HepG2 (cell line): ENCODE data around the gene RAB43. TPM values are rescaled to one million over a fixed set of nuclear protein-coding genes. Genes with fewer than 3 reads are reported as not detected.
"Not testable (repeated sequence)": the region's sequence is repeated elsewhere in the genome, so short reads cannot be mapped to it uniquely, and the experiment has no call there.

Experiments
- ATAC-seq: fragments of 200-7000 bp; cut with Tn5 transposase; 3 replicates; pipeline ENCODE4 v1.9.1; 2020; ENCODE audit warnings: mild to moderate bottlenecking, moderate library complexity
- BruUV-seq: library from RNA; stranded (reverse); fragments of 400-500 nt; replicated peaks from 2 replicates; lab custom pipeline; 2021; lab: Mats Ljungman, UMichigan
- CTCF ChIA-PET: fragments of 300-600 bp; formaldehyde crosslinking; extraction: SDS; loops from one replicate; lab custom pipeline; 2021; ENCODE audit warnings: low total read pairs, inconsistent platforms, low intra/inter-chr PET ratio; lab: Yijun Ruan, JAX
- POLR2A ChIA-PET: fragments of 350-600 bp; sonication (Branson Sonifier 250); formaldehyde crosslinking; loops from one replicate; lab custom pipeline; 2020; ENCODE audit warnings: antibody characterized with exemption, inconsistent platforms; lab: Yijun Ruan, JAX
- DNase-seq: peaks from one replicate; pipeline ENCODE4 v3.0.0-alpha.2; 2015; ENCODE audit warnings: low spot score
- FAIRE-seq: peaks from 3 replicates; lab custom pipeline; 2011; peaks lifted over from hg19 to GRCh38; lab: Jason Lieb, UNC
- H2AFZ ChIP-seq: one replicate; pipeline ENCODE4 v1.6.1; 2011; ENCODE audit warnings: low read length, inconsistent platforms
- H3K27ac ChIP-seq: fragments of 300-600 bp; 3 replicates; pipeline ENCODE4 v1.8.0; 2011; ENCODE audit warnings: mixed run types, mild to moderate bottlenecking, mixed read lengths, low read length, inconsistent platforms; ENCODE audit not compliant: insufficient read depth; ENCODE audit errors: extremely low read length
- H3K27me3 ChIP-seq, 2 experiments: fragments of 200-600 bp in 1 of 2; 2 replicates in 1 of 2; 3 replicates in 1 of 2; pipeline versions ENCODE4 v1.6.0 to v1.8.0; 2011; ENCODE audit warnings: low read length in 2 of 2, mild to moderate bottlenecking in 2 of 2, moderate library complexity in 2 of 2, inconsistent platforms in 1 of 2; ENCODE audit not compliant: insufficient read depth in 2 of 2, control insufficient read depth in 1 of 2
- H3K36me3 ChIP-seq, 2 experiments: fragments of 200-600 bp in 1 of 2; replicated peaks in 1 of 2; 2 replicates in 1 of 2; 3 replicates in 1 of 2; pipeline versions ENCODE4 v1.5.1 to v1.8.0; 2011; ENCODE audit warnings: low read length in 2 of 2, inconsistent platforms in 1 of 2; ENCODE audit not compliant: insufficient read depth in 2 of 2, control insufficient read depth in 1 of 2
- H3K4me1 ChIP-seq: 2 replicates; pipeline ENCODE4 v1.5.1; 2012; ENCODE audit warnings: low read length, inconsistent platforms; ENCODE audit not compliant: insufficient read depth
- H3K4me2 ChIP-seq: 2 replicates; pipeline ENCODE4 v1.6.0; 2011; ENCODE audit warnings: low read depth, low read length, inconsistent platforms
- H3K4me3 ChIP-seq, 3 experiments: fragments of 200-600 bp in 1 of 3; sonication (generic), shearing (Covaris generic) in 1 of 3; replicated peaks in 1 of 3; 2 replicates each; pipeline ENCODE4 v1.5.1; 2011 to 2016; ENCODE audit warnings: low read length in 3 of 3, inconsistent platforms in 2 of 3, low read depth in 2 of 3, mild to moderate bottlenecking in 2 of 3, control low read depth in 1 of 3, mixed read lengths in 1 of 3; ENCODE audit not compliant: insufficient read depth in 1 of 3
- H3K79me2 ChIP-seq: one replicate; pipeline ENCODE4 v1.6.1; 2011; ENCODE audit warnings: low read length, inconsistent platforms; ENCODE audit not compliant: insufficient read depth
- H3K9ac ChIP-seq: 2 replicates; pipeline ENCODE4 v1.6.0; 2011; ENCODE audit warnings: mild to moderate bottlenecking, low read depth, low read length, inconsistent platforms; ENCODE audit not compliant: insufficient read depth
- H3K9me3 ChIP-seq: 2 replicates; pipeline ENCODE4 v1.5.1; 2012; ENCODE audit warnings: mild to moderate bottlenecking, low read length
- H4K20me1 ChIP-seq: 2 replicates; pipeline ENCODE4 v1.6.0; 2011; ENCODE audit warnings: inconsistent platforms, mild to moderate bottlenecking, low read length, moderate library complexity; ENCODE audit not compliant: insufficient read depth
- BRCA1 ChIP-seq: sonication (generic); formaldehyde crosslinking; IDR thresholded peaks from 2 replicates; pipeline ENCODE4 v1.4.0; 2020; ENCODE audit warnings: missing genetic modification reagents
- EEA1 ChIP-seq: sonication (generic); formaldehyde crosslinking; IDR thresholded peaks from 2 replicates; pipeline ENCODE4 v1.5.1; 2020; ENCODE audit warnings: mild to moderate bottlenecking, missing genetic modification reagents, borderline replicate concordance
- MAFG ChIP-seq: sonication (generic); formaldehyde crosslinking; IDR thresholded peaks from 2 replicates; pipeline ENCODE4 v1.5.1; 2020; ENCODE audit warnings: mild to moderate bottlenecking, missing genetic modification reagents
- MIER2 ChIP-seq: IDR thresholded peaks from 2 replicates; pipeline ENCODE4 v1.6.1; 2016; ENCODE audit warnings: missing biosample characterization, missing genetic modification reagents
- MNT ChIP-seq: fragments of 450-650 bp; IDR thresholded peaks from 2 replicates; pipeline ENCODE4 v1.6.1; 2016
- NFKB2 ChIP-seq: sonication (generic); formaldehyde crosslinking; IDR thresholded peaks from 2 replicates; pipeline ENCODE4 v1.4.0; 2020; ENCODE audit warnings: missing genetic modification reagents, borderline replicate concordance
- PHF8 ChIP-seq: sonication (generic); formaldehyde crosslinking; IDR thresholded peaks from 2 replicates; pipeline ENCODE4 v1.5.0; 2020; ENCODE audit warnings: missing genetic modification reagents
- SIX4 ChIP-seq: sonication (generic); formaldehyde crosslinking; IDR thresholded peaks from 2 replicates; pipeline ENCODE4 v1.4.0; 2020; ENCODE audit warnings: missing genetic modification reagents
- XRCC5 ChIP-seq: fragments of 200-400 bp; formaldehyde crosslinking; optimal IDR thresholded peaks from 2 replicates; pipeline ENCODE3; 2017; ENCODE audit warnings: mild to moderate bottlenecking, low read length
- ZFY ChIP-seq: sonication (generic); formaldehyde crosslinking; IDR thresholded peaks from 2 replicates; pipeline ENCODE4 v1.4.0; 2020; ENCODE audit warnings: missing genetic modification reagents
- ZNF550 ChIP-seq: sonication (generic); formaldehyde crosslinking; IDR thresholded peaks from 2 replicates; pipeline ENCODE4 v1.4.0; 2020; ENCODE audit warnings: mild to moderate bottlenecking, missing genetic modification reagents, borderline replicate concordance
- ZNF790 ChIP-seq: sonication (generic); formaldehyde crosslinking; IDR thresholded peaks from 2 replicates; pipeline ENCODE4 v1.8.0; 2022; ENCODE audit warnings: missing genetic modification reagents, mild to moderate bottlenecking, borderline replicate concordance
- WGBS: methylation state at CpG from one replicate; pipeline ENCODE4 v1.1.6; 2017; ENCODE audit warnings: low lambda C conversion rate; 5-methylcytosine and 5-hydroxymethylcytosine counted together
- in situ Hi-C: cut with HindIII; loops from 2 replicates; pipeline ENCODE4 v1.10.0; 2017; ENCODE audit warnings: low pct_unique_long_range_greater_than_20kb; ENCODE audit not compliant: extremely low pct_ligation_motif_present
- intact Hi-C: fragments of 100-400 bp; cut with micrococcal nuclease; formaldehyde crosslinking; loops from one replicate; pipeline ENCODE4 v1.10.0; 2022; ENCODE audit not compliant: unreplicated experiment
- polyA plus RNA-seq, 8 experiments: library from polyadenylated mRNA; depleted of rRNA in 3 of 8; stranded (reverse) in 7 of 8; unstranded in 1 of 8; fragments of >200 nt; fragmentation: Illumina TruSeq in 4 of 8; extraction: Trizol in 4 of 8; gene quantifications; 2 replicates each; pipeline versions ENCODE4 v1.2.1 to v1.2.3, GENCODE V29; 2011 to 2016; ENCODE audit warnings: low read depth in 4 of 8, missing spikeins in 1 of 8, mixed read lengths in 1 of 8; ENCODE audit not compliant: insufficient read depth in 1 of 8
- total RNA-seq, 5 experiments: library from RNA; depleted of rRNA; stranded (reverse); fragments of >200 nt; fragmentation: Illumina TruSeq; extraction: Trizol; gene quantifications; 2 replicates each; pipeline ENCODE4 v1.2.3, GENCODE V29; 2016; ENCODE audit warnings: low read depth in 1 of 5
- TF ChIP-seq, protein P1 (sequence below): sonication (generic); formaldehyde crosslinking; IDR thresholded peaks from 2 replicates; pipeline ENCODE4 v1.4.0; 2020; ENCODE audit warnings: missing genetic modification reagents, borderline replicate concordance

The RAB43 gene
- total and polyA plus RNA-seq, 2 of the 13 experiments (the other 11 are each of a cell fraction or from before 2014, with no cell fraction given): 11.8 to 18.4 TPM

GRCh38 chr3:129144786-129145185, 23.2 kb upstream of the RAB43 start (continued):
- no peak for TF ChIP-seq NFKB2 (CRISPR knock-in tag)
- no peak for TF ChIP-seq MNT
- no peak for TF ChIP-seq ZNF790 (CRISPR knock-in tag)

DNA sequence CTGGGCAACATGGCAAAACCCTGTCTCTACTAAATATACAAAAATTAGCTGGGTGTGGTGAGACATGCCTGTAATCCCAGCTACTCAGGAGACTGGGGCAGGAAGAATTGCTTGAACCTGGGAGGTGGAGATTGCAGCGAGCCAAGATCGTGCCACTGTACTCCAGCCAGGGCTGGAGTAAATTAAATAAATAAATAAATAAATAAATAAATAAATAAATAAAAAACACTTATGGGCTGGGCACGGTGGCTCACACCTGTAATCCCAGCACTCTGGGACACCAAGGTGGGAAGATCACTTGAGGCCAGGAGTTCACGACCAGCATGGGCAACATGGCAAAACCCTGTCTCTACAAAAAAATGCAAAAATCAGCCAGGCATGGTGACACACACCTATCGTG, 19.4 kb upstream of the RAB43 start:
- H3K9ac ChIP-seq, H4K20me1 ChIP-seq, H3K9me3 ChIP-seq, in situ Hi-C loops, CTCF ChIA-PET, FAIRE-seq, H3K4me3 ChIP-seq, intact Hi-C loops, H3K79me2 ChIP-seq, H3K4me2 ChIP-seq, BruUV-seq, H3K27me3 ChIP-seq, DNase-seq, H2AFZ ChIP-seq, POLR2A ChIA-PET, H3K4me1 ChIP-seq, H3K27ac ChIP-seq, ATAC-seq: not testable (repeated sequence)
- 95% methylated on average over 5 of the region's 5 CpGs for WGBS
- peaks cover 11 to 28% of the 10 kb centered on the region in 2 experiments; a peak in 4 of 5 replicates for H3K36me3 ChIP-seq

GRCh38 chr3:129139911-129140310, 18.3 kb upstream of the RAB43 start:
- 50% methylated on average over 1 of the region's 1 CpG for WGBS
- no peak overlapping the region for H3K9ac ChIP-seq
- H3K27ac ChIP-seq: no peak overlapping the region
- H3K4me3 ChIP-seq: no peak overlapping the region
- ChIA-PET POLR2A (no interaction called here), CTCF (no interaction called here)
- no peaks in the 10 kb centered on the region for H3K4me1 ChIP-seq
- ATAC-seq: no peak
- no peak overlapping the region for H2AFZ ChIP-seq
- no TSS peak for BruUV-seq
- H3K27me3 ChIP-seq: no peaks in the 10 kb centered on the region
- H3K4me2 ChIP-seq: no peak overlapping the region
- DNase-seq: no peak
- in situ Hi-C loops (no loop called here), intact Hi-C loops (no loop called here)
- no peaks in the 10 kb centered on the region for H3K79me2 ChIP-seq
- no peak for FAIRE-seq
- H3K9me3 ChIP-seq: no peaks in the 10 kb centered on the region
- no peaks in the 10 kb centered on the region for H4K20me1 ChIP-seq
- H3K36me3 ChIP-seq: peaks cover 7 to 23% of the 10 kb centered on the region in 2 experiments; a peak in 4 of 5 replicates
- TF ChIP-seq ZFY (CRISPR knock-in tag) (no peak), MAFG (CRISPR knock-in tag) (no peak), BRCA1 (no peak), SIX4 (CRISPR knock-in tag) (no peak), XRCC5 (no peak), MIER2 (CRISPR knock-in tag) (no peak), PHF8 (CRISPR knock-in tag) (no peak), ZNF550 (CRISPR knock-in tag) (no peak), EEA1 (no peak)
- TF ChIP-seq, protein P1, sequence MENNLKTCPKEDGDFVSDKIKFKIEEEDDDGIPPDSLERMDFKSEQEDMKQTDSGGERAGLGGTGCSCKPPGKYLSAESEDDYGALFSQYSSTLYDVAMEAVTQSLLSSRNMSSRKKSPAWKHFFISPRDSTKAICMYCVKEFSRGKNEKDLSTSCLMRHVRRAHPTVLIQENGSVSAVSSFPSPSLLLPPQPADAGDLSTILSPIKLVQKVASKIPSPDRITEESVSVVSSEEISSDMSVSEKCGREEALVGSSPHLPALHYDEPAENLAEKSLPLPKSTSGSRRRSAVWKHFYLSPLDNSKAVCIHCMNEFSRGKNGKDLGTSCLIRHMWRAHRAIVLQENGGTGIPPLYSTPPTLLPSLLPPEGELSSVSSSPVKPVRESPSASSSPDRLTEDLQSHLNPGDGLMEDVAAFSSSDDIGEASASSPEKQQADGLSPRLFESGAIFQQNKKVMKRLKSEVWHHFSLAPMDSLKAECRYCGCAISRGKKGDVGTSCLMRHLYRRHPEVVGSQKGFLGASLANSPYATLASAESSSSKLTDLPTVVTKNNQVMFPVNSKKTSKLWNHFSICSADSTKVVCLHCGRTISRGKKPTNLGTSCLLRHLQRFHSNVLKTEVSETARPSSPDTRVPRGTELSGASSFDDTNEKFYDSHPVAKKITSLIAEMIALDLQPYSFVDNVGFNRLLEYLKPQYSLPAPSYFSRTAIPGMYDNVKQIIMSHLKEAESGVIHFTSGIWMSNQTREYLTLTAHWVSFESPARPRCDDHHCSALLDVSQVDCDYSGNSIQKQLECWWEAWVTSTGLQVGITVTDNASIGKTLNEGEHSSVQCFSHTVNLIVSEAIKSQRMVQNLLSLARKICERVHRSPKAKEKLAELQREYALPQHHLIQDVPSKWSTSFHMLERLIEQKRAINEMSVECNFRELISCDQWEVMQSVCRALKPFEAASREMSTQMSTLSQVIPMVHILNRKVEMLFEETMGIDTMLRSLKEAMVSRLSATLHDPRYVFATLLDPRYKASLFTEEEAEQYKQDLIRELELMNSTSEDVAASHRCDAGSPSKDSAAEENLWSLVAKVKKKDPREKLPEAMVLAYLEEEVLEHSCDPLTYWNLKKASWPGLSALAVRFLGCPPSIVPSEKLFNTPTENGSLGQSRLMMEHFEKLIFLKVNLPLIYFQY: no peak
